D721Med (cell line): ENCODE data around the gene PRKCA.

Experiments used
- DNase-seq: peaks from one replicate; pipeline ENCODE4 v3.0.0; 2011; ENCODE audit warnings: low spot score; ENCODE audit not compliant: insufficient read length
- FAIRE-seq: peaks from 2 replicates; lab custom pipeline; 2011; peaks lifted over from hg19 to GRCh38; lab: Jason Lieb, UNC
- TF ChIP-seq, protein P1 (sequence below): IDR thresholded peaks from 2 replicates; pipeline ENCODE4 v1.5.1; 2012; ENCODE audit warnings: mild to moderate bottlenecking, control low read depth; ENCODE audit not compliant: insufficient read depth; ENCODE audit errors: missing control alignments

PRKCA gene

DNA sequence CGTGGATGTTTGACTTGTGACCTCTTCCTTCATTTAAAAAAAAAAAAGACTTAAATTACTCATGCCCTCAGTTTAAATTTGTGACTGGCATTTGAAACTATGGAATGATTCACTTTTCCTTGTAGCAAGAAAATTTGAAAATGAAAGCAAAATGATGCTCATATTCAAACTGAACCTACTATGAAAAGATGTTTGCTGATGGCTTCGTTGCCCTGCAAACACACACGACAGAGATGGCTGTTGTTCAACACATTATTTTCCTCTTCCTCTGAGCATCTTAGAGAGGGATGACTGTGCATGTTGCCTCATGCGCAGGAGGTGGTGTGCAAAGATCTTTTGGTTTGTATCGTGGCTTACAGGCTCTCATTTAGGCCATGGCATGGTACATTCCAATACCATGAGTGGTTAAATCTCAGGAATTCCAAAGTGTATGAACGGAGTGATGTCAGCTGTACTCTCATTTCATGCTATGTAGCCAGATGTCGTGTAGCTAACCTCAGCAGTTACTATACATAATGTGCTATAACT lies 164.5 kb downstream of the PRKCA start:
- TF ChIP-seq, protein P1, sequence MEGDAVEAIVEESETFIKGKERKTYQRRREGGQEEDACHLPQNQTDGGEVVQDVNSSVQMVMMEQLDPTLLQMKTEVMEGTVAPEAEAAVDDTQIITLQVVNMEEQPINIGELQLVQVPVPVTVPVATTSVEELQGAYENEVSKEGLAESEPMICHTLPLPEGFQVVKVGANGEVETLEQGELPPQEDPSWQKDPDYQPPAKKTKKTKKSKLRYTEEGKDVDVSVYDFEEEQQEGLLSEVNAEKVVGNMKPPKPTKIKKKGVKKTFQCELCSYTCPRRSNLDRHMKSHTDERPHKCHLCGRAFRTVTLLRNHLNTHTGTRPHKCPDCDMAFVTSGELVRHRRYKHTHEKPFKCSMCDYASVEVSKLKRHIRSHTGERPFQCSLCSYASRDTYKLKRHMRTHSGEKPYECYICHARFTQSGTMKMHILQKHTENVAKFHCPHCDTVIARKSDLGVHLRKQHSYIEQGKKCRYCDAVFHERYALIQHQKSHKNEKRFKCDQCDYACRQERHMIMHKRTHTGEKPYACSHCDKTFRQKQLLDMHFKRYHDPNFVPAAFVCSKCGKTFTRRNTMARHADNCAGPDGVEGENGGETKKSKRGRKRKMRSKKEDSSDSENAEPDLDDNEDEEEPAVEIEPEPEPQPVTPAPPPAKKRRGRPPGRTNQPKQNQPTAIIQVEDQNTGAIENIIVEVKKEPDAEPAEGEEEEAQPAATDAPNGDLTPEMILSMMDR: no peak
- FAIRE-seq (no peak), DNase-seq (no peak)

DNA sequence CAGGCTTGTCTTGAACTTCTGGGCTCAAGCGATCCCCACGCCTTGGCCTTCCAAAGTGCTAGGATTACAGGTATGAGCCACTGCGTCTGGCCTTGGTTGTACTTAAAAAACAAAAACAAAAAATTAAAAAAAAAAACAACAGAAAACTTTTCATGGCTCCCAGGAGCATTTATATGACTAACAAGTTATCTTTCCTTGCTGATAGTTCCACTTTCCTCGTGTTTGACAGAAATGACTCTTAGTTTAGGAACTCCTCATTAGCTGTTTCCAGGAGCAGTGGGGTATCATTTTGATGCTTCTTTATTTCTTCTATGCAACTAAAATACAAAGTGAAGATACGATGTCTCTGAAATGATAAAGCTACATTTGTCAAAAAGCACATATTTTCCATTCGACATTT lies 165.4 kb downstream of the PRKCA start:
- no peak for DNase-seq
- no peak for FAIRE-seq
- TF ChIP-seq, protein P1: no peak

DNA sequence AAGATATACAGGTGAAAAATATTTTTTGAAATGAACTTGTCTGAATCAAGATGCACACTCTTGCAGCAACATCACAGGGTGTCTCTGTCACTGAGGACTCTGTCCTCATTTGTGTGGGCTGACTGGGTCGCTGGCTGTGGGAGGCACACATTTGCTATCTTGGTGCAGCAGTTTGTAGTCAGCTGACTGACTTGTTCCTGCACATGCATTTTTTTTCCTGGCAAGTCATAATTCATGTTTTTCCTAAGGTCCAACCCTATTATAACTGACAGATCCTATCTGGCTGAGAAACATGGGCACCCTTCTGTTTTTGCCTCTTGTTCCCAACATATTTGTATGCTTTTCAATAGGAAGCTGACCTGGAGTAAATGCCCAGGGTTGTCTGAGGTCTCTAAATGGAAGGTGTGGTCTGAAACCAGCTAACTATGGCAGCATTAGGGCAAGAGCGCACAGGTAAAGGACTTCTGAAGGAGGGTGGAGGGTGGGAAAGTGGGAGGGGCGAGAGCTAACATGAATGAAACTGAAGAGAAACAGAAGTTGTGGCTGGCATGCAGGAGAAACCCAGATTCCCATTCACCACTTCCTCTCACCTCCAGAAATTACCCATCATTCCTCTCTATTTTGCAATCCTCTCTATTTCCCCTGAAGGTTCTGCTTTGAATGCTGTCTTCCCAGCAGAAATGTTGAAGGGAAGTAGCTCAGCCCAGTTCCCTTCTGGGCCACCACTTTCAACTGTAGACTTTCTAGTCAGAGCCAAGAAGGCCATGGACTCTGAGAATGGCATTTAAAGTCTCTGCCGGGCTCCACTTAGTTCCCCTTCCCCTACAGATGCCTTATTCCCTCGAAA lies 166.1 kb downstream of the PRKCA start:
- no peak for FAIRE-seq
- no peak for DNase-seq
- TF ChIP-seq, protein P1: no peak

DNA sequence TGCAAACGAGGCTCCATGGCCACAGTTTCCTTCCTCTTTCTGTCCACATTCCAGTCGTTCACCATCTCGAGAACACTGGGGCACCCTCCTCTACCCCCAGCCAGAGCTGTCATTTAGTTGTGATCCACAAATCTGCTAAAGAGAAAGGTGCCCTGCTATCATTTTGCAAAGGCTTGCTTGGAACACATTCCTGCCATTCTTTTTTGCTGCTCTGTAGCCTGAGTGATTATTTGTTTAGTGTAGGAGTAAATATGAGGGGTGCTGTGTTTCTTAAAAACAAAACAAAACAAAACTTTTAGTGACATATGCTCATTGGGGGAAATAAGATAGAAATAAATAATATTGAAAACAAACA lies 166.7 kb downstream of the PRKCA start:
- DNase-seq: no peak
- TF ChIP-seq, protein P1: no peak
- no peak for FAIRE-seq

DNA sequence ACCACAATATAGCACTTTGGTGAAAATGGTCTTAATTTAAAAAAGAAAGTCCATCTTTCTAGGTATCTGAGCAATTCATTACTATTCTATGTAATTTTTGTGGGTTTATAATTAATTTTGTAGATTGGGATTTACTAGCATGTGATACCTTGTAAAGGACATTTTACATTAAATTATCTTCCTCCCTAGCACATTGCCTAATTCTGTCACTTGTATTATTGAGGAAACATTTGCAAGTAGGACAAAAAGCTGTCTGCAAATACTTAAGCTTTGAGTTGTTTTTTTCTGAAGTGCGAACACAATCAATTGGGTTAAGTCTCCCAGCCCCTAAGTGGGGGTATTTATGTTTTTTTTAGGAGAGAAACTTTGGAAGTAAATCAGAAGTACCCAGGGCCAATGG lies 167.0 kb downstream of the PRKCA start:
- FAIRE-seq: no peak
- TF ChIP-seq, protein P1: no peak

DNA sequence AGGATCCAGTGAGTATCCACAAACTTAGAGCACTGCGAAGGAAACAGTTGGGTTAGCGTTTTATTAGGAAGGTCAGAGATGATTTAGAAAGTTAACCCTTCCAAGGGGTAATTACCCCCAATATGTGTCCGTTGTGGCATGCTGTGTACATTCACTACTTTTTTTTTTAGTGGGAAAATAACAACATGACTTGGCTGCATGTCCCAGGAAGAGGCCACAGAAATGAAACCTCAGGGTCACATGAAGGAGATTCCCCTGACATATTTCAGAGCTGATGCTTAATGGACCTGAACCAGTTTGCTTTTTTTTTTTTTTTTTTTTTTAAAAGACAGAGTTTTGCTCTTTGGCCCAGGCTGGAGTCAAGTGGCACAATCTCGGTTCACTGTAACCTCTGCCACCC lies 167.5 kb downstream of the PRKCA start:
- DNase-seq (no peak), FAIRE-seq (no peak)
- TF ChIP-seq, protein P1: no peak

More for the DNA sequence above, 167.0 kb downstream of the PRKCA start:
- DNase-seq: no peak

DNA sequence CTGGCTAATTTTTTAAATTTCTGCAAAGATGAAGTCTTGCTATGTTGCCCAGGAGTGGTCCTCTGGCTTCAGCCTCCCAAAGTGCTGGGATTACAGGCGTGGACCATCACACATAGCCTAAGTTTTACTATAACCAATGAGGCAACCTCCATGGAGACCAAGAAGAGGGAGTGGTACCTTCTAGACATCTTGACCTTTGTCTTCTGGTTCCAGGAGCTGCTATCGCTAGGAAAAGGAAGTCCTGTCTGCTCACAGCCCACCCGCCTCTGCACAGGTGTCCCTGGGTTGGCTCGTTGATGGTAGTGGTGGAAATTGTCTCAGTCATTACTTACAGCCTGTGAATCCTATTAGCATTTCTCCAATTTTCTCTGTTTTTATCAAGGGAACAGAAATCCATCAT lies 169.7 kb downstream of the PRKCA start:
- no peak for DNase-seq
- FAIRE-seq: no peak
- TF ChIP-seq, protein P1: no peak
